Upper lobe of left lung (tissue), 4 donors: ENCODE measurements around the gene RHOT2.

ENCODE experiments used
- CTCF ChIP-seq, 6 experiments: fragments of 450-650 bp in 4 of 6; fragments of 200-600 bp in 2 of 6; sonication (generic) in 2 of 6; IDR thresholded peaks; one replicate each; pipeline ENCODE4 v1.5.1; 2016 to 2019; ENCODE audit warnings: antibody characterized with exemption in 6 of 6
- EP300 ChIP-seq, 4 donors: sonication (generic); formaldehyde crosslinking; IDR thresholded peaks; one replicate each; pipeline ENCODE4 v1.5.1; 2017; ENCODE audit warnings: antibody characterized with exemption in 4 of 4, control low read depth in 2 of 4
- POLR2A ChIP-seq, 4 donors: fragments of 450-650 bp; IDR thresholded peaks; one replicate each; pipeline ENCODE4 v1.5.1; 2016 to 2017; ENCODE audit warnings: antibody characterized with exemption in 4 of 4, mild to moderate bottlenecking in 2 of 4

DNA sequence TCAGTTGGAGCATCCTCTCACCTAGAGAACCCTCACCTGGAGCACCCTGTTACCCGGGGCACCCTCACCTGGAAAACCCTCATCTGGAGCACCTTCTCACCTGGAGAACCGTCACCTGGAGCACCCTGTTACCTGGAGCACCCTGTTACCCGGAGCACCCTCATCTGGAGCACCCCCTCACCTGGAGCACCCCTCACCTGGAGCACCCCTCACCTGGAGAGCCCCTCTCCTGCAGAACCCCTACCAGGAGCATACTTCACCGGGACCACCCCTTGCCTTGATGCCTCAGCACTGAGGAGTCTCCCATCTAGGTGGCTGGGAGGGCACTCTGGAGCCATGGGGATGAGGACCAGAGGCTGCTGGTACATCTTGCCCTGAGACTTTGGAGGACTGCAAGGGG lies 41.0 kb downstream of the RHOT2 start:
- TF ChIP-seq CTCF (IDR thresholded peaks at IDR 0.05) (no peak), EP300 (IDR thresholded peaks at IDR 0.05) (no peak), POLR2A (IDR thresholded peaks at IDR 0.05) (no peak)
